ENCODE data around the gene GNL1. TPM values are rescaled to one million over a fixed set of nuclear protein-coding genes. Genes with fewer than 3 reads are reported as not detected.

Gene GNL1
- total and polyA plus RNA-seq, 2 of the 8 experiments (the other 6 are each of a cell fraction or from before 2014, with no cell fraction given): 42.4 to 67.8 TPM

GRCh38 chr6:30560930-30561329, 4.6 kb upstream of the GNL1 start:
- Histone ChIP-seq H3K23me2 (ENCODE audit: low read depth, low read length) (peaks cover 6% of the 10 kb centered on the region), H4K91ac (replicated peaks; ENCODE audit: insufficient read length, low read length) (no peak overlapping the region), H2AK5ac (ENCODE audit: low read depth, low read length) (no peak overlapping the region), H3K4me3 (ENCODE audit: extremely low read depth in 1 of 4, insufficient read depth in 2 of 4, low read depth in 3 of 4, low read length in 4 of 4) (no peak overlapping the region), H4K20me1 (replicated peaks in 1 of 2; ENCODE audit: control insufficient read depth in 1 of 2, insufficient read depth in 2 of 2, low read length in 2 of 2) (peaks cover 6 to 12% of the 10 kb centered on the region in 2 experiments), H2BK12ac (ENCODE audit: low read depth, low read length) (no peak overlapping the region), H2BK120ac (replicated peaks; ENCODE audit: low read depth, low read length) (no peak overlapping the region), H2BK15ac (ENCODE audit: low read length) (no peak overlapping the region), H3K79me2 (ENCODE audit: control insufficient read depth in 1 of 2, insufficient read depth in 2 of 2, low read length in 2 of 2) (peaks cover 3 to 18% of the 10 kb centered on the region in 2 experiments; a peak in 3 of 4 replicates), H3K9ac (replicated peaks in 1 of 4; ENCODE audit: extremely low read depth in 1 of 4, low read depth in 3 of 4, low read length in 3 of 4) (no peak overlapping the region), H3K14ac (ENCODE audit: insufficient read length) (no peak overlapping the region), H3K36me3 (ENCODE audit: control insufficient read depth in 2 of 4, insufficient read depth in 4 of 4, low read length in 3 of 4) (peaks cover 8 to 25% (median 12%) of the 10 kb centered on the region in 4 experiments), H3K27ac (ENCODE audit: low read depth, low read length) (no peak overlapping the region), H4K8ac (ENCODE audit: extremely low read depth, insufficient read depth, low read length) (no peak overlapping the region), H3K56ac (replicated peaks; ENCODE audit: insufficient read length, low read depth, low read length) (no peak overlapping the region), H3K9me3 (ENCODE audit: insufficient read depth in 2 of 2, low read depth in 1 of 2, low read length in 1 of 2) (no peaks in the 10 kb centered on the region), H2AFZ (ENCODE audit: low read length) (no peak overlapping the region), H3K4me1 (replicated peaks in 1 of 4; ENCODE audit: control insufficient read depth in 3 of 4, insufficient read depth in 4 of 4, low read length in 3 of 4) (0 out of 7 replicates have a peak, but pooled peaks cover 0 to 1% (median 0%) of the 10 kb centered on the region in 4 experiments), H2BK5ac (ENCODE audit: low read depth, low read length) (no peak overlapping the region), H4K5ac (ENCODE audit: insufficient read length, low read depth, low read length) (no peak overlapping the region), H3K4ac (replicated peaks; ENCODE audit: insufficient read length, low read depth, low read length) (no peak overlapping the region), H3K27me3 (replicated peaks in 1 of 4; ENCODE audit: control insufficient read depth in 3 of 4, extremely low read depth in 1 of 4, insufficient read depth in 3 of 4, low read length in 3 of 4) (no peaks in the 10 kb centered on the region), H3K4me2 (ENCODE audit: insufficient read depth in 1 of 2, low read depth in 2 of 2, low read length in 2 of 2) (no peak overlapping the region), H3K79me1 (ENCODE audit: low read depth, low read length) (0 out of 2 replicates have a peak, but pooled peaks cover 5% of the 10 kb centered on the region), H2BK20ac (ENCODE audit: low read length) (no peak overlapping the region), H3K23ac (ENCODE audit: insufficient read length) (no peak overlapping the region), H3K18ac (ENCODE audit: extremely low read depth, low read length) (no peak overlapping the region)
- 86% methylated on average over 3 of the region's 3 CpGs; no CpG with 5 or more reads in 1 of the 2 experiments for WGBS, 2 experiments (ENCODE audit: extremely low coverage in 1 of 2, insufficient coverage in 1 of 2, insufficient read length in 1 of 2, insufficient replicate concordance in 2 of 2, low coverage in 1 of 2, low lambda C conversion rate in 2 of 2, missing lambda C conversion rate in 1 of 2)
- ChIA-PET CTCF (ENCODE audit: partially characterized antibody) (interaction anchor here (1.4 kb wide), 1 partner anchor 37 kb away, joined by 3 read pairs; no protein-coding TSS in a partner anchor), POLR2A (ENCODE audit: partially characterized antibody) (interaction anchor here (0.8 to 2.6 kb wide), 3 partner anchors 10 to 52 kb away, joined by 3 to 9 read pairs (median 3); partner anchors contain the start of gene ABCF1)
- FAIRE-seq (no peak), DNase-seq (ENCODE audit: low read depth in 1 of 2, low spot score in 2 of 2) (no peak)
- TF ChIP-seq PHF8 (conservative IDR thresholded peaks at IDR 0.05; ENCODE audit: low read depth, low read length) (no peak), SAP30 (IDR thresholded peaks at IDR 0.05; ENCODE audit: insufficient read depth, insufficient replicate concordance, low read length) (no peak), BCL11A (IDR thresholded peaks at IDR 0.05; ENCODE audit: low read depth in 2 of 2, low read length in 2 of 2) (no peak), BRCA1 (IDR thresholded peaks at IDR 0.05; ENCODE audit: low read depth, low read length) (no peak), RFX5 (IDR thresholded peaks at IDR 0.05; ENCODE audit: borderline replicate concordance, low read depth, low read length) (no peak), TAF1 (IDR thresholded peaks at IDR 0.05; ENCODE audit: low read depth, low read length) (no peak), POU5F1 (IDR thresholded peaks at IDR 0.05; ENCODE audit: low read depth, low read length) (no peak), RNF2 (IDR thresholded peaks at IDR 0.05; ENCODE audit: borderline replicate concordance, low read depth, low read length, missing control alignments, poor library complexity, severe bottlenecking) (no peak), YY1 (IDR thresholded peaks at IDR 0.05; ENCODE audit: low read depth, low read length) (no peak), MAFK (IDR thresholded peaks at IDR 0.05; ENCODE audit: low read depth, low read length) (no peak), FOSL1 (IDR thresholded peaks at IDR 0.05; ENCODE audit: insufficient read depth, low read depth, low read length) (no peak), CREB1 (IDR thresholded peaks at IDR 0.05) (no peak), TCF12 (IDR thresholded peaks at IDR 0.05; ENCODE audit: low read depth, low read length) (no peak), SP4 (IDR thresholded peaks at IDR 0.05; ENCODE audit: low read length) (no peak), RBBP5 (IDR thresholded peaks at IDR 0.05; ENCODE audit: borderline replicate concordance, low read depth, low read length) (no peak)

Measured in H1 (cell line).